Measurements from ENCODE around the gene CACNA2D2.

Gene CACNA2D2

DNA sequence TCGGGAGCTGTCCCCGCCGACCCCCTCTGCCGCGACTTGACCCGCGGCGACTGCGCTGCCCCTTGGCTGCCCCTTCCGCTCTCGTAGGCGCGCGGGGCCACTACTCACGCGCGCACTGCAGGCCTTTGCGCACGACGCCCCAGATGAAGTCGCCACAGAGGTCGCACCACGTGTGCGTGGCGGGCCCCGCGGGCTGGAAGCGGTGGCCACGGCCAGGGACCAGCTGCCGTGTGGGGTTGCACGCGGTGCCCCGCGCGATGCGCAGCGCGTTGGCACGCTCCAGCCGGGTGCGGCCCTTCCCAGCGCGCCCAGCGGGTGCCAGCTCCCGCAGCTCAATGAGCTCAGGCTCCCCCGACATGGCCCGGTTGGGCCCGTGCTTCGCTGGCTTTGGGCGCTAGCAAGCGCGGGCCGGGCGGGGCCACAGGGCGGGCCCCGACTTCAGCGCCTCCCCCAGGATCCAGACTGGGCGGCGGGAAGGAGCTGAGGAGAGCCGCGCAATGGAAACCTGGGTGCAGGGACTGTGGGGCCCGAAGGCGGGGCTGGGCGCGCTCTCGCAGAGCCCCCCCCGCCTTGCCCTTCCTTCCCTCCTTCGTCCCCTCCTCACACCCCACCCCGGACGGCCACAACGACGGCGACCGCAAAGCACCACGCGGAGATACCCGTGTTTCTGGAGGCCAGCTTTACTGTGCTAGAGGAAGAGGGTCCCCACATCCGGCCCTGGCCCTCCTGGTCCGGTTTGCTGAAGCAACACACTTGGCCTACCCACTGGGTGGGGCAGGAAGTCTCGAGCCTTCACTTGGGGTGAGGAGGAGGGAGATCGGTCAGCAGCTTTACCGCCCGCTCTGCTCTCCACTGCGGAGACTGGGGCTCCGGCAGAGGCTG, 162.7 kb downstream of the CACNA2D2 start, which contains the start of gene RASSF1:
TSS of gene RASSF1 (minus strand) at position 389 of the 882 bp plus-strand sequence. CDS start at position 358, 31 bp downstream.
- peak; percentile 60 for DNase-seq

DNA sequence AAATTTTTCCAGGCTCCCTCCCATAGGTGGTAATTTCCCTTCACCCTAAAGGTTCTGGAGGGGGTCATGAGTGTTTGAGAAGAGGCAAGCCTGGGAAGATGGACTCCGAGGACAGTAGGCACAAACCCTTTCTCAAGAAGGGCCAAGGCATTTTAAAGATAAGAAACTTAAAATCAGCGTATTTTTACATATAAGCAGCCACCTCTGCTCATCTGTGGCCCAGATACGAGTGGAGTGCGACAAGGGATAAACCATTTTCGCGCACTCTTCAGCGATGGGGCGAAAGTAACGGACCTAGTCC, 163.3 kb downstream of the CACNA2D2 start:
- no peak for DNase-seq

DNA sequence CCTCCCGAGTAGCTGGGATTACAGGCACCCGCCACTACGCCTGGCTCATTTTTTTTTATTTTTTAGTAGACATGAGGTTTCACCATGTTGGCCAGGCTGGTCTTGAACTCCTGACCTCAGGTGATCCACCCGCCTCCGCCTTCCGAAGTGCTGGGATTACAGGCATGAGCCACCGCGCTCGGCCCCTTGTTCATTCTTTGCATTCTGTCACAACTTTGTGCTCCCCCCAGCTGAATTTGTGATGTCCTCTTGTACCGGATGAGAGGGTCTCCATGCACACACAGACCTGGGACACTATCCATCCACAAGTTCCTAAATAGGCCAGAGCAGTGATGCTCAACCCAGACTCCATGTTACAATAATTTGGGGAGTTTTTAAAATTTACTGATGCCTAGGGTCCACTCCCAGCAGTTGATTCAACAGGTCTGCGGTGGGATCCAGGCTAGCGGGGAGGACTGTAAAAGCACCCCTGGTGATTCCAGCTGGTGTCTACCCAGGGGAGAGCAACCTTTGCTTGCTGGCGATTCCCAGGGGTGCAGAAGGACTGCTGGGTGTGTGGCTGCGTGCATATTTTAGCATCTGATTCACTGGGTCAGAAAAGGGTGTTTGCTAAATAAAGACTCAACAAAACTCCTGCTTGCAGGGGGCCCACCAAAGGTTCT, 163.8 kb downstream of the CACNA2D2 start:
- DNase-seq = no peak

DNA sequence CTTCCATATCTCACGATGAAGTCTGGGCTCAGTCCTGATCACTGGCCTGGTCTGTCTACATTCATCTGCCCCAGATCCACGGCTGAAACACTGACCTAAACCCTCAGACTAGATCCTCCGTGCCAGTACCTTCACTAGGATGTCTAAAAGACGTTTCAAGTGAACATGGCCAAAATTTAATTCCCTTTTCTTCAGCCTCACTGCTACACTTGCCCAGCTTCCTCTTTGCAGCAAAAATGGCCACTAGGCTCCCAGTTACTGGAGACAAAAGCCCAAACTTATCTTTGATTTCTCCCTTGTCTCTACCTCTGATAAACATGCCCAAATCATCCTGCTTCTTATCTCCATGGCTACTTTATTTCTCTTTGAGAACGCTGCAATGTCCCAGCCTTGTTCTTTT, 164.5 kb downstream of the CACNA2D2 start:
- DNase-seq = no peak

DNA sequence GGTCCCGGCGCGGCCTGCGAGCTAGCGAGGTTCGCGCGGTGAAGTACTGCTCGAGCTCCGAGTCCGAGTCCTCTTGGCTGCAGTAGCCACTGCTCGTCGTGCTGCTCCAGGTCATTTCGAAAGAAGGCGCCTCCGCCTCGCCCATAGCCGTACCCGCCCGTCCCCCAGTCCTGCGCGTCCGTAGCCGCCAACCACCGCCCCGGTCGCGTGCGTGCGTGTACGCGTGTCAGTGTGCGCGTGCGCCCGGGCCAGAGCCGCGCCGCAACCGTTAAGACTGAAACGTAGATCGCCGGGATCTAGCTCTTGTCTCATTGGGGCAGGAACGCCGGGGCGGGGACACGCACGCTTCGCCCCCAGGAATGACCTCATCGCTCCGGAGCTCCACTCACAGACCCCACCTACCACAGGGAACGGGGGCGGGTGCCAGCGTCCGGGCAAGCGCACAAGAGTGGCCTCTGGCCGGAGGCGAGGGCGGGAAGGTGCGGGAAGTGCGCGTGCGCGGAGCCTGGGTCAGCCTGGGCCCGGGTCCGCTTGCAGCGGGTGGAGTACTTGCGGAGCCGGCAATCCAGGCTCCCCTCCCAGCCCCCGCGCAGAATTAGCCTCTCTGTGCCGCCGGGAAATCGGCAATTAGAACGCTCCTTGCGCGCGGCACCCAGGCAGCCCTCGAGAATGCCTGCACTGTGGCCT, 166.1 kb downstream of the CACNA2D2 start:
- DNase-seq = peak; percentile 97

GRCh38 chr3:50336452-50337174, 166.8 kb downstream of the CACNA2D2 start:
- DNase-seq = no peak

DNA sequence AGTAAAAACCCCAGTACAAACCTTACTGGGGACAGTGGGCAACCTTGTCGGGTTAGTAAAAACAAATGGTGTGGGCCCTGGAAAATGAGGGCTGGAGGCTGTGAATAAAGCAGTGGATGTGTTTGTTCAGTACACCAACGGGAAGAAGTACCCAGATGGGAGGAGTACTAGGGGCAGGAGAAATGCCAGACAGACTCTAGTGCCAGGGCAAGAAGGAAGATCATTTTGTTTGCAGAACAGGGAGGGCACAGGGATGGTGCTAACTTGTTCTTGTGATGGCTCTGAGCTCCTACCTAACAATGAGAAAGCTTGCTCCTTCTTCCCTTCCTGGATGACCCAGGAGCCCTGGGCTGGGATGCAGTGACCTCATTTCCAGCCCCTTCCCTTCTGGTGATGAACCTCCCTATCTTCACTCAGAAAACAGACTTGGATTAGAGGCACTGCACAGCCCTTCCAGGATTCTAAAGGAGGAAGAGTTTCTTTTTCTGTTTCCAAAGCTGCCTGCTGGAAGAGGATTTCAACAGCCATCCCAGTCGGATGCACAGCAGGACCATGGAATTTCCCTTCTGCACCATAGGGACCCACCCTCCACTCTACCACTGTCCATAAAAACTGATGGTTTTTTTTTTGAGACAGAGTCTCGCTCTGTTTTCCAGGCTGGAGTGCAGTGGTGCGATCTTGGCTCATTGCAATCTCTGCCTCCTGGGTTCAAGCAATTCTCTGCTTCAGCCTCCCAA, 168.9 kb downstream of the CACNA2D2 start:
- DNase-seq = no peak

GRCh38 chr3:50333744-50334328, 169.6 kb downstream of the CACNA2D2 start:
- no peak for DNase-seq

- no peak for DNase-seq
Observed at GRCh38 chr3:50331364-50331907, 172.0 kb downstream of the CACNA2D2 start.

DNA sequence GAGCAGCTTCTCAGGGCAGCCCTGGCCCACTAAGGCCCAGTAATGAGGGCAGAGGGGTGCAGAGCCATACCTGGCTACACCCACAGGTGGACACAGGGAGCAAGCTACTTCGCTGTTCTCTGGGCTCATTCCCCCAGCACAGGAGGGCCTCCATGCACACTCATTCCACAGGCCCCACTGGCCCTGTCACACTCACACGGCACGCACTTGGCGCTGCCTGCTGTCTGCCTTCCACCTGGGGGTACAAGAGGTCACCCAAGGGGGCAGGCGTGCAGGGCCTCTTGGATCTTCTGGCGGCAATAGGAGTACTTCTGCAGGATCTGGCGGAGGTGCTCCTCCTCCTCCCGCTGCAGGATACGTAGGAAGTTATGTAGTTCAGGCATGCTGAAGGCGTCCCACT, 173.1 kb downstream of the CACNA2D2 start:
- no peak for DNase-seq

GRCh38 chr3:50327943-50328691, 175.3 kb downstream of the CACNA2D2 start, which contains the start of gene TUSC2:
Gene TUSC2 (minus strand): TSS chr3:50328223. CDS start chr3:50328099, 124 bp downstream.
- DNase-seq = peak; percentile 95

GRCh38 chr3:50327129-50327528, 176.3 kb downstream of the CACNA2D2 start:
- DNase-seq = no peak

- no peak for DNase-seq
Observed at GRCh38 chr3:50326182-50326541, 177.3 kb downstream of the CACNA2D2 start.

DNA sequence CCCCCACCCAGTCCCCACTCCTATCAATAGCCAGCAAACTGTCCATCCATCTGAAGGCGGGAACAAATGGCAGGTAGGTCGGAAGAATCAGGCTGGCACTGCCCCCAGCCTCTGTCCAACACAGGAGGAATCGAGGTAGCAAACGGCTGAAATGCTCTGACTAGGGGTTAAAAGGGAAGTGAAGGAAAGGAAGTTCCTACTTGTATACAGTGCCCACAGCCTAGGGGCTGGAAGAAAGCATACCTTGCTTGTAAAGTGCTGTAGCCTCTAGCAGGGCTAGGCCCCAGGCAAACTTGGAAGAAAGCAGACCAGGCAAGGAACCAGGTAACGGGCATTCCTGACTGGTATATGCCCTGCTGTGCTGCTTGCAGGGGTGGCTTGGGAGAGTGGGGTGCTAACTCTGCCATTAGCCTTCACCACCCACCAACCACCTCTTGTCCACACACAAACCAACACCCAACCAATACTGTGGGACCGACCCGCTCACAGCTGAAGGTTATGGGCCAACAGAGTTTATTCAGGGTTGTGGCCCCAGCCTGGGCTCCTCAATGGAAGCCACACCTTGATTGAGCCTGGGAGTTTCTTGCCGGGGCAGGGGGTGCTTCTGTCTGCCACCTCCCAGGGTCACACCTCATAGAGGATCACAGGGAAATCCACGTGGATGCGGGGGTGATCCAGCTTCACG, 177.8 kb downstream of the CACNA2D2 start:
- DNase-seq = no peak

GRCh38 chr3:50325113-50325480, 178.3 kb downstream of the CACNA2D2 start:
- no peak for DNase-seq

GRCh38 chr3:50324351-50325112, 178.9 kb downstream of the CACNA2D2 start:
- peak; percentile 54 for DNase-seq

DNA sequence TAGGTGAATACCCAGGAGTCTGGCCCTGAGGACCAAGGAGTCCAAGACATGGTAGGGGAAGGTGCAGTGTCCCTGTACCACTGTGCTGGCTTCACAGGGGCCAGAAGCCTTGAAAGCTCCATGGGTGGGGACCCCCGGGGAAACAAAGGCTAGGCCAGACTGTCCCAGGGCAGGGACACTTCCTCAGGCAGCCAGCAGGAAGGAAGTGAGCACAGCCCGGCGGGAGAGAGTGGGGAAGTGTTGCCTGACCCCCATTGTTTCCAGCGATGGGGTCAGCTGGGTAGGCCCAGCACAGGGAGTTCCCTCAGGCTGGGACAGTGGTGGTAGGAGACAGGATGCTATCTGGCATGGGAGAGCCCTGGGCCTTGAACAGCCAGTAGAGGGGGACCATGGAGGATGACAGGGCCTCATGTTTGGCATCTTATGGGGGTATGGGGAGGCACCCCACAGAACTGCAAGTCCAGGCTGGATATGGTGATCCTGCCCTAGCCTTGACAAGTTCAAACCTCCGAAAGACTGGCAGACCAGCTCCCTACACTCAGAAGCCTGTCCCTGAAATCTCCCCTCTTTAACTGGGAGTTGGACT, 179.7 kb downstream of the CACNA2D2 start:
- DNase-seq = no peak

DNA sequence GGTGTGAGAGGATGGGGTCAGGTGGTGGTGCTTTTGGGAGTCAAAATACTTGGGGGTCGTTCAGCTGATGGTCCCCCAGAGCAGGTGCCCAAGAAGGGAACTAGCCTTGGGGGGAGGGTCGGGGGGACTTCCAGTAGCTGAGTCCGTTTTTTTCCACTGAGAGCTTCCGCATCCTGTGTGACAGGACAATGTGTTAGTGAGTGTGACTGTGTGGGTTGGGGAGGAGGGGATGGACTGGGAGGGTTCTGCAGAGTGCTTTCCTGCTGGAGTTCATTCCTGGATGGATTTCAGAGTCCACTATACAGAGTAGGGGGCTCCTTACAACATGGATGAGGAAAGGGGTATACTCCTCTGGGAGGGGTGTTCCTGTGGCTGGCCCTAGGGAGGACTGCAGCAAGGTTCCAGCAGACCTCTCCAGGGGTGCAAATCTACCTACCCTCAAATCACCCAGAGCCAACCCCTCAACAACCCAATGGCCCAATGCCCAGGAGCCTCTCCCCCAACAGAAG, 180.3 kb downstream of the CACNA2D2 start:
- no peak for DNase-seq
